Activated T-cell treated with anti-CD3 and anti-CD28 coated beads for 48 hours (primary cell): Measurements from ENCODE around the gene CFAP141.

Experiments used
- DNase-seq: peaks from one replicate; pipeline ENCODE4 v3.0.0-alpha.2; 2020; ENCODE audit warnings: low read depth

Gene CFAP141

GRCh38 chr1:154171223-154171583 is 34.9 kb downstream of the CFAP141 start:
- DNase-seq, result no peak

DNA sequence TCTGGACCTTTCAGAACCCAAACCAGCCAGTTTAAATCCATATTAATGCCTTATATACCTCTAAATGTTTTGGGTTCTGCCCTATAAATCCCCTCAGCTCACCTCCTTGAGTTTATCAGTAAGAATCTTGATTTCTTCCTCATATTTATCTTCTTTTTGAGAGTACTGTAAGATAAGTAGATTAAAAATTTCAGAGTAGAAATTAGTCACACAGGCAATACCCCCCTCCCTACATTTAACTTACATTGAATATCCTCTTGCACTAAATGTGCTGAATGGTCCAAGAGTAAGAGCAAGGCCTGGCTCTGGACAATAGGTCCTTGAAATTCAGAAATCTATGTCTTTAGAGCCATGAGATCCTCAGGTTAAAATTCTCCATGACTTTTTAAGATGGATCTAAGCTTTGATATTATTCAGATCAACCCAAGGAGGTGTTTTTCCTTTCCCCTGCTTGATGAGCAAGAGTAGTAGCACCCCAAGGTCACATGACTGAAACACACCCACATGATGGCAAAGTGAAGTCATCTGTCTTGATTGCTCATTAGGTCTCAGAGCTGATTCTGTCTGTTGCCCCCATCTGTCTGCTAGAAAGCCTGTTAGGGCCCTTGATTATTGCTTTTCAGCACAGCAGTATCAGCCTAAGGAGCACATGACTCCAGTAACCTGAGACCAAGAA is 35.4 kb downstream of the CFAP141 start:
- DNase-seq, result peak; percentile 44

- DNase-seq, result no peak
These were observed 38.7 kb downstream of the CFAP141 start for GRCh38 chr1:154167461-154167860.

- DNase-seq, result no peak
These were observed 39.9 kb downstream of the CFAP141 start for GRCh38 chr1:154166207-154166606.

DNA sequence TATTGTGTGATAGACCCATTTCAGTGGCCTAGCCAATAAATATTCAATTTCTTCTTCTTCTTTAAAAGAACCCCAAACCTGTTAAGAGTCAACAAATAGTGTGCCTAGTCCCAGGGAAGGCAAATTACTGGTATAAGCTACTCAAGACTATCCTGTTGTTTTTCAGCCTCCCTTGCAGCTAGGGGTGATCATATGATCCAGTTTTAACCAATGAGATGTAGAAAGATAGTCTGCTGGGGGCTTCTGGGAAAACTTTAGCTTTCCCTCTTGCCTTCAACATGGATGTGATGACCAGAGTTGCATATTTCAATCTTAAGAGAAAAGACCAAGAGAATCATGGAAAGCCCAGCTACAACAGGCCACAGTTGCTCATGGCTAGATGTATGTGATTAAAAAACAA is 46.6 kb downstream of the CFAP141 start:
- DNase-seq, result no peak

- DNase-seq, result no peak
These were observed 47.6 kb downstream of the CFAP141 start for GRCh38 chr1:154158307-154159125.

GRCh38 chr1:154157520-154158306 is 48.4 kb downstream of the CFAP141 start:
- DNase-seq, result peak; percentile 52

- DNase-seq, result no peak
These were observed 50.9 kb downstream of the CFAP141 start for GRCh38 chr1:154155251-154155650.

DNA sequence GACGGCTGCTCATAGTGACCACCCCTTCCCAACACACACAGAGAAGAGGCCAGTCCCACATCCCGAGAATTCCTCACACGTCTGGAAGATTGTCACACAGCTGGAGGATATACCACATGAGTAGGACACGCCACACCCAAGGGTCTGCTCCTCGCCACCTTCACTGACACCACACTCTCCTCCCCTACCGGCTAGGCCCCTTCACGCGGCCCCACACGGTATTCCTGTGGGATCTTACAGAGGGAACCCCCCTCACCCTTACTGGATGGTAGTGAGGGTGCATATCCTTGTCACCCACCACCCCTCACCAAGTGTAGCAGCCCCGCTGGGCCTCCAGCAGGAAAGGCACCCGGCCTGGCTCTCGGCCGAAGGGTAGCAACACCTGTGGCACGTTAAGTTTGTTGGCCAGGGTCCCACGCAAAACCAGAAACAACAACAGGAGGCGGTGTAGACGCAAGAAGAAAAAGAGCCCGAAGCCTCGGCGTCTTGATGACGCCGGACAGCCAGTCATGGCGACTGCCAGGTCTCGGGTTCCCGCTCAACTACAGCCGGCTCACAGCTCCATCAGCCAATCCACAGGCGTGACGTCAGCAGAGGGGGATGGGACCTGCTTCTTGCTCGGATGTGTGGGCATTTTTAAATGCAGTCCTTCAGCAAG is 51.5 kb downstream of the CFAP141 start, which contains the start of gene NUP210L:
TSS of gene NUP210L (minus strand) at position 540 of the 658 bp plus-strand sequence.
- DNase-seq, result no peak

DNA sequence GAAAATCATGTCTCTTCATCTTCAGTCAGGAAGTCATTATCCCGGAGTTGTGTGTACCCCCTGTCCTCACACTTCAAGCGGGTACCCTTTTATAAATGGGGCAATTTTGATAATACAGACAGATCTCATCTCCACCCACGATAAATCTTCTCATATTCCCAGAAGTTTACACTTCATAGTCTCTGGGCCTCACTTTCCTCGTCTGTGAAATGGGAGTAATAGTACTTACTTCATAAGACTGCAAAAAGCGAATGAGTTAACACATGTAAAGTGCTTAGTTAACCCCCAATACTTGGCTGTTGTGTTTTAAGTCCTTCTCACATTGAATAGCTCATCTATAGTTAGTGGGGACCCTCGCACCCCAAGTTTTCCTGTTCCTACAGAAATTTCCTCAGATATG is 52.1 kb downstream of the CFAP141 start:
- DNase-seq, result no peak

DNA sequence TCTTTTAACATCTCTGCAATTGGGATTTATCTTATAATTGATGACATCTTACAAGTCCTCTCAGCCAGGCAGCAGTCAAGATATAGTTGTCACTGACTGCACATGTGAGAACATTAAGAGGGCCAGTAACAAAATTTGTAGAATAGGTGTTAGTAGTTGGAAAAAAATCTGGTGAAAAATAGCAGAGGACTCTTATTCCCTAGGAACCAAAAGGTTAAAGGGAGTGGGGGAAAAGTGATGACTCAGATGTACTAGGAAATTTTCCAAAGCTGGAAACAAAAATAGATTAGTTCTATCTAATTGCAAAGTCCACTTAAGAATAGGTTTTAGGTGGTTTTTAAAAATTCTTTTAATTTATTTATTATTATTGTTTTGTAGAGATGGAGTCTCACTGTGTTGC is 54.8 kb downstream of the CFAP141 start:
- no peak for DNase-seq
